Aorta (tissue), 5 donors: Measurements from ENCODE around the gene OPTC. TPM values are rescaled to one million over a fixed set of nuclear protein-coding genes. Genes with fewer than 3 reads are reported as not detected.

Source experiments
- ATAC-seq: fragments of 200-7000 bp; cut with Tn5 transposase; one replicate; pipeline ENCODE4 v1.9.1; 2022; ENCODE audit warnings: moderate library complexity; ENCODE audit not compliant: low FRiP score
- DNase-seq, 2 donors: peaks; one replicate each; pipeline ENCODE4 v3.0.0-alpha.2; 2020
- H3K27ac ChIP-seq, 2 donors: one replicate each; pipeline ENCODE4 v1.5.1; 2013; ENCODE audit warnings: low read length in 2 of 2, mild to moderate bottlenecking in 2 of 2, moderate library complexity in 2 of 2, control low read depth in 1 of 2, inconsistent platforms in 1 of 2, low read depth in 1 of 2
- H3K27me3 ChIP-seq, 2 donors: one replicate each; pipeline ENCODE4 v1.6.1; 2013; ENCODE audit warnings: control low read depth in 1 of 2, low read length in 1 of 2, mild to moderate bottlenecking in 1 of 2, moderate library complexity in 1 of 2; ENCODE audit not compliant: insufficient read depth in 2 of 2, control insufficient read depth in 1 of 2
- H3K36me3 ChIP-seq, 2 donors: one replicate each; pipeline ENCODE4 v1.6.1; 2013; ENCODE audit warnings: control low read depth in 1 of 2, low read length in 1 of 2, mild to moderate bottlenecking in 1 of 2; ENCODE audit not compliant: insufficient read depth in 2 of 2, control insufficient read depth in 1 of 2
- H3K4me1 ChIP-seq, 2 donors: one replicate each; pipeline ENCODE4 v1.6.1; 2013; ENCODE audit warnings: low read length in 2 of 2, control low read depth in 1 of 2, mild to moderate bottlenecking in 1 of 2, moderate library complexity in 1 of 2; ENCODE audit not compliant: insufficient read depth in 2 of 2, control insufficient read depth in 1 of 2
- H3K4me3 ChIP-seq, 2 donors: one replicate each; pipeline ENCODE4 v1.5.1; 2013; ENCODE audit warnings: low read length in 2 of 2, control low read depth in 1 of 2, mild to moderate bottlenecking in 1 of 2
- H3K9me3 ChIP-seq: one replicate; pipeline ENCODE4 v1.6.1; 2013; ENCODE audit warnings: mild to moderate bottlenecking, low read length; ENCODE audit not compliant: control insufficient read depth
- WGBS, 2 donors: extraction: QIAGEN DNeasy Blood & Tissue Kit; methylation state at CpG; one replicate each; pipeline ENCODE4 v1.1.7; 2013; 5-methylcytosine and 5-hydroxymethylcytosine counted together
- intact Hi-C, 2 donors: fragments of 100-400 bp; cut with DNase I; formaldehyde crosslinking; loops; one replicate each; pipeline versions ENCODE4 v1.14.2 to v1.15.0; 2022
- polyA plus RNA-seq, 2 donors: library from polyadenylated mRNA; stranded (reverse); fragments of 200-250 nt; gene quantifications; one replicate each; pipeline ENCODE4 v1.2.3, GENCODE V29; 2013
- total RNA-seq, 2 donors: library from RNA; stranded (reverse); fragmentation: NEBNext Ultra II Directional; extraction: Animal tissue kit (Norgen Biotek cat#: 25700); gene quantifications; one replicate each; pipeline ENCODE4 v1.2.1, GENCODE V29; 2021
- donor health status: healthy with polysubstance abuse.
- donor health status: Bipolar disorder and iron deficiency.
- donor health status: DM: no; HTN: no; CAD: no.
- donor health status: DM: no; HTN: no; CAD: no.
- donor health status: DM: yes; HTN: yes; CAD: no.

Gene OPTC
- total and polyA plus RNA-seq, 4 donors: 0.56 TPM; not detected in 3

- intact Hi-C loops: loop anchor here in 1 of 2 donors (5.0 kb wide), 1 partner anchor 72 kb away; no protein-coding TSS in a partner anchor
- H3K4me3 ChIP-seq: peak overlapping the region; percentile 29 to 90
- peaks cover 3 to 6% of the 10 kb centered on the region in 2 donors for H3K36me3 ChIP-seq
- no peaks in the 10 kb centered on the region for H3K27me3 ChIP-seq
- peak overlapping the region; percentile 44 to 94 for H3K27ac ChIP-seq
- no peak for ATAC-seq
- H3K9me3 ChIP-seq: no peaks in the 10 kb centered on the region
- 60 to 62% methylated on average over 5 of the region's 5 CpGs for WGBS, 2 donors
- no peak for DNase-seq
- H3K4me1 ChIP-seq: peaks cover 2 to 3% of the 10 kb centered on the region in 2 donors
These were observed 15.0 kb upstream of the OPTC start for GRCh38 chr1:203478986-203479385.

DNA sequence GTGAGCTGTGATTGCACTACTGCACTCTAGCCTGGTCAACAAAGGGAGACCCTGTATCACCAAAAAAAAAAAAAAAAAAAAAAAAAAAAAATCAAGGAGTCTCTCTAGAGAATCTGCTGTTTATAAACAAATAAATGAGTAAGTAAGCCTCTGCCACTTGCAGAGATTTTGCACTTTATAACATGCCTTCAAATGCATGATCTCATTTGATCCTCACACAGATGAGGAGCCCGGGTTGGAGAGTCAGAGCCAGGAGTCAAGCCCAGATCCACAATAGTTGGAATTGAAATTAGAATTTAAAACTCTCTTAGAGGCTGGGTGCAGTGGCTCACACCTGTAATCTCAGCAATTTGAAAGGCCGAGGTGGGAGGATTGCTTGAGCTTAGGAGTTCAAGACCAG is 14.3 kb upstream of the OPTC start:
- Histone ChIP-seq H3K36me3 (peaks cover 4 to 6% of the 10 kb centered on the region in 2 donors), H3K27me3 (no peaks in the 10 kb centered on the region), H3K4me1 (peaks cover 2 to 3% of the 10 kb centered on the region in 2 donors), H3K9me3 (no peaks in the 10 kb centered on the region), H3K4me3 (no peak overlapping the region), H3K27ac (peak overlapping the region; percentile 73 to 94)
- ATAC-seq (no peak), DNase-seq (no peak)
- intact Hi-C loops: loop anchor here in 1 of 2 donors (5.0 kb wide), 1 partner anchor 72 kb away; no protein-coding TSS in a partner anchor
- WGBS, 2 donors: 20 to 23% methylated on average over 2 of the region's 2 CpGs

GRCh38 chr1:203480084-203480483 is 13.9 kb upstream of the OPTC start:
- ATAC-seq (peak; percentile 54), DNase-seq (no peak)
- 0 to 5% methylated on average over 2 of the region's 2 CpGs for WGBS, 2 donors
- Histone ChIP-seq H3K4me3 (peak overlapping the region in 1 of 2 donors; percentile 39), H3K36me3 (peaks cover 4 to 6% of the 10 kb centered on the region in 2 donors), H3K9me3 (no peaks in the 10 kb centered on the region), H3K27ac (peak overlapping the region; percentile 73 to 91), H3K27me3 (no peaks in the 10 kb centered on the region), H3K4me1 (peaks cover 2 to 3% of the 10 kb centered on the region in 2 donors)
- intact Hi-C loops: no loop called here

DNA sequence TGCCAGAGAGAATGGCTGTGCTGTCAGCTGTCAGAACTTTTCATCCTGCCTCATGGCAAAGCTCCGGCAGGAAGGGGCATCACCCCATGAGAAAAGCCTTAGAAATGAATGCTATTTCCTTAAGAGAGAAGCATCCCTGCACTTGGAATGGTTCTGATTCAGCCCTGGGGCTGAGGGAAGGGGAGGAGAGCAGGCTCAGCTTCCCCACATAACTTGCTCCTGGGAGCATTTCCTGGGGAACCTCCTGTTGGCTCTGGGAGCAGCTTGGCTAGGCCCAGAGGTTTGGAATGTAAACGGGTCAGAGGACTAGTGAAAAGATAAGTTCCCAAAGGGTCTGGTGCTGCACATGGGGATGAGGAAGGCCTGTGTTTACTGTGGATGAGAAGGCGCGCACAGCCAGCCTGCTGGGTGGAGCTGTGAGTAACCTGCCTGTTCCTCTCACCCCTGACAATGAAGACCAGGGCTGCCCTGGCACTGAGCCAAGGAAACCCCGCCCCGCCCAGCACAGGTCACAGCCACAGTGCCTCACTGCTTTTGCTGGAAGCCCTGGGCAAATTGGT is 13.3 kb upstream of the OPTC start:
- intact Hi-C loops: no loop called here
- H3K4me3 ChIP-seq: peak overlapping the region in 1 of 2 donors; percentile 39
- ATAC-seq (peak; percentile 60), DNase-seq (peak; percentile 85 to 90)
- H3K9me3 ChIP-seq: no peaks in the 10 kb centered on the region
- no peaks in the 10 kb centered on the region for H3K27me3 ChIP-seq
- peak overlapping the region; percentile 73 to 91 for H3K27ac ChIP-seq
- 1 to 4% methylated on average over 6 of the region's 6 CpGs for WGBS, 2 donors
- peaks cover 4 to 10% of the 10 kb centered on the region in 2 donors for H3K36me3 ChIP-seq
- peaks cover 2 to 3% of the 10 kb centered on the region in 2 donors for H3K4me1 ChIP-seq

DNA sequence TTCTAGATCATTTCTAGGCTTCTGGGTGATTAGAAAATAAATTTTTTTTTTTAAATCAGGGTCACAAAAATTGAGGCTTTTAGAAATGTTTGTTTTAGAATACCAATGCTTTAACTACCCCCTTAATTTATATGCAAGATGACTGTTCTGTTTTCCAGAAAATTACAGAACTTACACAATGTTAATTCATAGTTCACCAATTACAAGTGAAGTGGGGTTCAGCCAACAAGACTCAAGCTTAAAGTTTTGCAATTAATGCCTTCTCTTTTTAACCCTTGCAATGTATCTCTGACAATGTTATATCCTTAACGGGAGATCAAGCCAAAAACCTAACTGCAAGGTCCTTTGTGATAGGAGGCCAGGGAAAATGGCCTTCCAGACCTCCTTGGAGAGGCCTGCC is 12.8 kb upstream of the OPTC start:
- 11 to 14% methylated on average over 1 of the region's 1 CpG for WGBS, 2 donors
- no peak for DNase-seq
- no peak for ATAC-seq
- Histone ChIP-seq H3K4me1 (peaks cover 2 to 3% of the 10 kb centered on the region in 2 donors), H3K4me3 (no peak overlapping the region), H3K27ac (peak overlapping the region; percentile 18 to 87), H3K27me3 (no peaks in the 10 kb centered on the region), H3K9me3 (no peaks in the 10 kb centered on the region), H3K36me3 (peaks cover 4 to 10% of the 10 kb centered on the region in 2 donors)
- intact Hi-C loops: no loop called here

DNA sequence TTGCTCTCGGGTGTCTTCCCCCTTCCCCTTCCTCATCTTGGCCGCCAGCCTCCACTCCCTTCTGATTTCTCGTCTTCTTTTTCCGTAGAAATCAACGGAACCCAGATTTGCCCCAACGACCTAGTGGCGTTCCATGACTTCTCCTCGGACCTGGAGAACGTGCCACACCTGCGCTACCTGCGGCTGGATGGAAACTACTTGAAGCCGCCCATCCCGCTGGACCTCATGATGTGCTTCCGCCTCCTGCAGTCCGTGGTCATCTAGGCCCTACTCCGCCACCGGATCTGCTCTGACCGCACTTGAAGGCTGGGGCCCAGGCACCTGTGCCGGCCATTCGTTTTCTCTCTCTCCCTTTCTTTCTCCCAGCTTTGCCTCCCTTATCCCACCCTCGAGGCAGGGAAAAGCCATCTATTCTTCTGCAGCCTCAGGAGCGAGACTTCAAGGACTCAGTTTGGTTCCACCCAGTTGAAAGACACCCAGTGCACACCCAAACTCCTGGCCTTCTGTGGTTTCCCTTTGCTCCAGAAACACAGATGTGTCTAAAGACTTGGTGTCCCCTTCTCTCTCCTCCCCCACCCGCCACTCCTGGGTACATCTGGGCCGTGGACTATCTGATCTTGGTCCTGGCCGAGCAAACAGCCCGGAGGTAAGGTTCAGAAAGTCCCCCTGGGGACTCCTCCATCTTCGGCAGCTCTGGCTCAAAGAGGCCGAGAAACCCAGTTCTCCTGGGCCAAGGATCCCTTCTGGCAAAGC is 7.2 kb upstream of the OPTC start:
- H3K4me1 ChIP-seq: no peaks in the 10 kb centered on the region
- DNase-seq (no peak), ATAC-seq (no peak)
- H3K27me3 ChIP-seq: no peaks in the 10 kb centered on the region
- H3K36me3 ChIP-seq: peaks cover 4 to 13% of the 10 kb centered on the region in 2 donors
- H3K27ac ChIP-seq: peak overlapping the region in 1 of 2 donors; percentile 23
- WGBS, 2 donors: 71 to 72% methylated on average over 28 of the region's 28 CpGs
- no peak overlapping the region for H3K4me3 ChIP-seq
- intact Hi-C loops: loop anchor here (1.0 to 5.0 kb wide), 6 partner anchors 39 to 214 kb away; no protein-coding TSS in a partner anchor
- H3K9me3 ChIP-seq: no peaks in the 10 kb centered on the region

DNA sequence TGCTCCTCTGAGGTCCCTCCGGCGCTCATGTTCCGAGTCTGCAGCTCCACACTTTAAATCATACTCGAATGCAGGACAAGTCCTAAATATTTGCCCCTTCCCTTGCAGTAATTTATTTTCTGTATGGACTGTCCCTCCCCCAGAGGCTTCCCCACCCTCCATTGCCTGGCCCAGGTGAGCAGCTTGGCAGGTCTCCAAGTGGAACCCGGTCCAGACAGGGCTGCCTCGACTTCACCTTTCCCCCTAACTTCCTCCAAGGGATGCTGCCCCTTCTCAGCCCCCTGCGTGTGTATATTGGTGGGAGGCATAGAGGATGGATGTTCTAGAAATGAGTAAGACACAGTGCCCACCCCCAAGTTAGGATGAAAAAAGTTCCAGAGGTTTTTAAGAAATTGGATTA is 5.4 kb upstream of the OPTC start:
- no peak for ATAC-seq
- DNase-seq: no peak
- intact Hi-C loops: loop anchor here in 1 of 2 donors (5.0 kb wide), 2 partner anchors 41 to 216 kb away; no protein-coding TSS in a partner anchor
- H3K27me3 ChIP-seq: no peaks in the 10 kb centered on the region
- no peaks in the 10 kb centered on the region for H3K4me1 ChIP-seq
- H3K9me3 ChIP-seq: no peaks in the 10 kb centered on the region
- H3K36me3 ChIP-seq: peaks cover 4 to 9% of the 10 kb centered on the region in 2 donors
- no peak overlapping the region for H3K4me3 ChIP-seq
- H3K27ac ChIP-seq: no peak overlapping the region
- 82 to 83% methylated on average over 7 of the region's 7 CpGs for WGBS, 2 donors

DNA sequence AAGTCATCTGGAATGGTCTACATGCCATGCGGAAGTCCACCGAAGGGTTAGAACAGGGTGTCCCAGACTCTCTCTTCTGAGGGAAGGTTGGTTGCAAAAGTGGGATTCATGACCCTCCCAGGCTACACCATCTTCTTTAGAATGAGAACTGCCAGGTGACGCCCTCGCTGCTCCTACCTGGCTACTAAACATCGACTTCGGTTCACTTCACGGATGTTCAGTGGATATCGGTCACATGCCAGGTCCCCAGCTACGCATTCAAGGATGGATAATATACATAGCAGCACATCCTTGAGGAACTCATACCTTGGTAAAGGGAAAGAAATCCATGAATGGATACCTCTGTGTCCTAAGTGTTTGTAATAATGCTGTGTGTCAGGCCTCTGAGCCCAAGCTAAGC is 3.3 kb upstream of the OPTC start:
- H3K9me3 ChIP-seq: no peaks in the 10 kb centered on the region
- no peak overlapping the region for H3K27ac ChIP-seq
- ATAC-seq: no peak
- H3K27me3 ChIP-seq: no peaks in the 10 kb centered on the region
- H3K4me1 ChIP-seq: no peaks in the 10 kb centered on the region
- 92 to 95% methylated on average over 9 of the region's 9 CpGs for WGBS, 2 donors
- peaks cover 0 to 4% of the 10 kb centered on the region in 2 donors for H3K36me3 ChIP-seq
- intact Hi-C loops: no loop called here
- H3K4me3 ChIP-seq: no peak overlapping the region
- no peak for DNase-seq
